Astrocyte of the hippocampus (primary cell): ENCODE results near the gene KLKB1.
"Not testable (repeated sequence)": the region's sequence is repeated elsewhere in the genome, so short reads cannot be mapped to it uniquely, and the experiment has no call there.

Experiments
- DNase-seq: peaks from one replicate; pipeline ENCODE4 v3.0.0; 2011; ENCODE audit warnings: low read depth, low spot score

Gene KLKB1

GRCh38 chr4:186226521-186227189 is 652 bp upstream of the KLKB1 start:
- no peak for DNase-seq

- no peak for DNase-seq
Observed at GRCh38 chr4:186227744-186228513, 622 bp downstream of the KLKB1 start.

- no peak for DNase-seq
Observed at GRCh38 chr4:186228514-186228894, 1.2 kb downstream of the KLKB1 start.

DNA sequence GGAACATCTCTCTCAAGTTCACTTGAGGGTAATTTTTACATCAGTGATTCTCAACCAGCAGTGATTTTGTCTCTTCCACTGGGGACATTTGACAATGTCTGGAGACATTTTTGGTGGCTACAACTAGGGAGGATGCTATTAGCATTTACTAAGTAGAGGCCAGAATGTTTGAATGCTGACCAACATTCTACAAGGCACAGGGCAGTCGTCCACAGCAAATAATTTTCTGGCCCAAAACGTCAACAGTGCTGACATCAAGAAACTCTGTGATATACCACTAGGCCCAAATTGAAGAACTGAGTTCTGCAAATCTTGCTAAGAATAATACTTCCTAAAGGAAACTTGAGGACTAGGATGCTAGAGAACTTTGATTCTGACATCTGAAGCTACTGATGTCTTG is 7.1 kb downstream of the KLKB1 start:
- no peak for DNase-seq

GRCh38 chr4:186236126-186236525 is 8.8 kb downstream of the KLKB1 start:
- DNase-seq, result no peak

GRCh38 chr4:186240452-186240847 is 13.1 kb downstream of the KLKB1 start:
- no peak for DNase-seq

GRCh38 chr4:186240848-186241491 is 13.7 kb downstream of the KLKB1 start:
- no peak for DNase-seq

DNA sequence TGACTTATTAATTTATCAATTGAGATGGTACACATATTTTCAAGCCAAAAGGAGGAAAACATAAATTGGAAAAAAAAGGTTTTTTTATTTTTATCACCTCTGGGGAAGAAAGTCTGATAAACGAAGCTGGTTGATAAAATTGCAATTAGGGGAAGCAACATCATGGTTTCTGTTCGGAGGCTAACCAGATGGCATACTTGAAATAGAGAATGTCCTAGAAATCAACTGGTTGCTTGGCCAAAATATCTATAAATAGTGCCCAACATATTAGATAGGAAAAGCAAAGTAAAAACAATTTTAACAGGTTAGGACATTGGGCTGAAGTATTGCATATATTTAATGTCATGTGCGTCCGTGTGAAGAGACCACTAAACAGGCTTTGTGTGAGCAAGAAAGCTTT is 14.3 kb downstream of the KLKB1 start:
- DNase-seq, result no peak

DNA sequence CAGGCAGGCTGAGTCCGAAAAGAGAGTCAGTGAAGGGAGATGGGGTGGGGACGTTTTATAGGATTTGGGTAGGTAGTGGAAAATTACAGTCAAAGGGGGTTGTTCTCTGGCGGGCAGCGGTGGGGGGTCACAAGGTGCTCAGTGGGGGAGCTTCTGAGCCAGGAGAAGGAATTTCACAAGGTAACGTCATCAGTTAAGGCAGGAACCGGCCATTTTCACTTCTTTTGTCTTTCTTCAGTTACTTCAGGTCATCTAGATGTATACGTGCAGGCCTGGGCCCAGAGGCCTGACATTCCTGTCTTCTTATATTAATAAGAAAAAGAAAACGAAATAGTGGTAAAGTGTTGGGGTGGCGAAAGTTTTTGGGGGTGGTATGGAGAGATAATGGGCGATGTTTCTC is 14.7 kb downstream of the KLKB1 start:
- DNase-seq, result not testable (repeated sequence)

DNA sequence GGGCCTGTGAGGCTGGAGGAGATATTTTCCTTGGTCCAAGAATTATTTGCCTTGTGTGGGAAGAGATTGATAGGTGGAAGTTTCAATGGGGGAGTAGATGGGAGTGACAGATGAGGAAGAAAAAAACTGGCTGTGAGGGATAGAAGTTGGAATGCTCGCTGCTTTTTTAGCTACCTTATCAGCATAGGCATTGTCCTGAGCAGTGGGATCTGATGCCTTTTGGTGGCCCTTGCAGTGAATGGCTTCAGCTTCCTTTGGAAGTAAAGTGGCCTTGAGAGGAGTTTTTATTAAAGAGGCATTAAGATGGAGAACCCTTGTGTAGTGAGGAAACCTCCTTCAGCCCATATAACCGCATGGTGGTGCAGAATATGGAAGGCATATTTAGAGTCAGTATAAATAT is 16.0 kb downstream of the KLKB1 start:
- DNase-seq, result no peak

- DNase-seq, result no peak
Observed at GRCh38 chr4:186244835-186245234, 17.5 kb downstream of the KLKB1 start.

DNA sequence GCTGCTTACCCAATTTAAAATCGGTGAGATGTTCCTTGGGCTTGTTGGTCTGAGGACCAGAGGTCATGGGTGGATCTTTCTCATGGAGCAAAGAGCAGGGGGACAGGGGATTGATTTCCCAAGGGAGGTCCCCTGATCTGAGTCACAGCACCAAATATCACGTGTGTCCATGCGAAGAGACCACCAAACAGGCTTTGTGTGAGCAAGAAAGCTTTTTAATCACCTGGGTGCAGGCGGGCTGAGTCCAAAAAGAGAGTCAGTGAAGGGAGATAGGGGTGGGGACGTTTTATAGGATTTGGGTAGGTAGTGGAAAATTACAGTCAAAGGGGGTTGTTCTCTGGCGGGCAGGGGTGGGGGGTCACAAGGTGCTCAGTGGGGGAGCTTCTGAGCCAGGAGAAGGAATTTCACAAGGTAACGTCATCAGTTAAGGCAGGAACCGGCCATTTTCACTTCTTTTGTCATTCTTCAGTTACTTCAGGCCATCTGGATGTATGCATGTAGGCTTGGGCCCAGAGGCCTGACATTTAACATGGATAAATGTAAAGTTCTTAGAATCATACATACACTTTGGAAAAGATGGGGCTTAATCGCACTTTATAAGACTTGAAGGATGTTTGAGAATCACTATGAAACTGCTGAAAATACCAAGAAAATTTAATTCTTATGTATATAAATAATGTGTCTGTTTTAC is 19.9 kb downstream of the KLKB1 start:
- not testable (repeated sequence) for DNase-seq

GRCh38 chr4:186248643-186249042 is 21.3 kb downstream of the KLKB1 start:
- no peak for DNase-seq

- DNase-seq, result no peak
Observed at GRCh38 chr4:186249785-186250754, 22.8 kb downstream of the KLKB1 start.

GRCh38 chr4:186250760-186251159 is 23.5 kb downstream of the KLKB1 start:
- no peak for DNase-seq

DNA sequence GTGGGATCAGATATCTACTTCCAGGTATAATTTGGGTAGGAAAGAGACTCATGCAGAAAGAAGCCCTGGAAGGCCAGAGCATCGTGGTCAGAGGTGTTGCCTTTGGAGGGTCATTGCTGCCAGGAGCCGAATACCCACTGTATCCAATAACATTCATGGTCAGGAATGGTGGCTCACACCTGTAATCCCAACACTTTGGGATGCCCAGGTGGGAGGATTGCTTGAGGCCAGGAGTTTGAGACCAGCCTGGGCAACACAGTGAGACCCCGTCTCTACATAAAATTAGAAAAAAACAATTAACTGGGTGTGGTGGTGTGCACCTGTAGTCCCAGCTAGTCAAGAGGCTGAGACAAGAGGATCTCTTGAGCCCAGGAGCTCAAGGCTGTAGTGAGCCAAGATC is 27.8 kb downstream of the KLKB1 start:
- DNase-seq, result no peak

DNA sequence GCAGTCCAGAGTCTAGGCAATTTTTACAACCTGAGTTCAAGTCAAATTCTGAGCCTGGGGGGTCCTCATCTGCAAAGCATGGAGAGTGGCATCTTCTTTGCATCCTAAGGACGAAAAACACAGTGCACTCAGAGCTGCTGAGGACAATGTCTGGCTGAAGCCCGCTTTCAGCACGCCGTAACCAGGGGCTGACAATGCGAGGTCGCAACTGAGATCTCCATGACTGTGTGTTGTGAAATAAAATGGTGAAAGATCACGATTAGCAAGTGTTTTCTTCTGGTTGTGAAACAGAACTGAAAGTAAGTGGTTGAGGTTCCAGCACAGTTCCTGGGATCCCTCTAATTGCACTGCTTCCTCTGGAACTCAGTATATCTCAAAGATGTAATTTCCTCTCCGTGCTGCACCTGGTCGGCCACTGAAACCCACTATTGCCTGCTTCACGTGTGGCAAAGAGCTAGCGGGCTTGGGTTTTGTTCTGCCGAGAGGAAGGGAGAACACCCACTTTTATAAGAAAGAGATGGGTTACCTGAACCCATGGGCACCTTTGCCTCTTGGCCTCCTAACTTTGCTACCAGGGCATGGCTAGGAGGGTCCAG is 31.0 kb downstream of the KLKB1 start:
- no peak for DNase-seq

- DNase-seq, result no peak
Observed at GRCh38 chr4:186260117-186260503, 32.8 kb downstream of the KLKB1 start.

DNA sequence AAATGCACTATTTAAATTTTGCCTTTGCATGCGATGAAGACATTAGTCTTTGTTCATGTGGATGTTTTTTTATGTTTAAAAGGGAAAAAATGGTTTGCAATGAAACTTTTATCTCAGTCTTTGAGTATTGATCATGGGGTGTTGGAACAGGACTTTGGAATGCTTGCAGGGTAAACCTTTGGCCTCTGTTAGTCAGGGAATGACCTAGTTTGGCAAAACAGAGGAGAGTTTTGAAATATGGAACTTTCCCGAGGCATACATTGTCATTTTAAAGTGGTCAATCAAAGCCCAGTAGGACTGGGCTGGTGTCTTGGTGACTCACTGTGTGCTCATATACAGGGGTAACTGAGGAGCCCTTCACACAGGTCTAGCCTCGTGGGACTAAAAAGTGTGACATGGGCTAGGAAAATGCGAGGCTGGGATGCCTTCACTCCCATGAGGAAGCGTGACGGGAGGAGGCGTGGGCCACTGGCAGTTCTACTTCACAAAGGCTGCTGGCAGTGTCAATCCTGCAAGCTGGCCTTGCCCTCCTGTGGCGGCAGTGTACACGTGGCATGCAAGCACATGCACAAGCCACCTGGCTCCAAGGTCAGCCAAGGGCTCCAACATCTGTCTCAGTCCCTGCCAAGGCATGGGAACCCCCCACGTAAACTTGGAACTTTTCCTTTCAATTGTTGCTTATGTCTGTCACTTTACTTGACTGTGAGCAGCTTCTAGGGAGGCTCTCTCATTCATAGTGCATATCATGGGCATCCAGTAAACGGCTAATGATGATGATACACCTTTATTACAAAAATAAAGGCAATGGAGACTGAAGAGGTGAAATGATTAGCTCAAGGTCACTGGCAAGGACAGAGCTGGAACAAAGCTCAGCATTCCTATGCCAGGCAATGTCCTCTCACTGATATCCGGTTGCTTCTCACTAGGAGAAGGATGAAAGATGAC is 33.5 kb downstream of the KLKB1 start:
- DNase-seq, result no peak

DNA sequence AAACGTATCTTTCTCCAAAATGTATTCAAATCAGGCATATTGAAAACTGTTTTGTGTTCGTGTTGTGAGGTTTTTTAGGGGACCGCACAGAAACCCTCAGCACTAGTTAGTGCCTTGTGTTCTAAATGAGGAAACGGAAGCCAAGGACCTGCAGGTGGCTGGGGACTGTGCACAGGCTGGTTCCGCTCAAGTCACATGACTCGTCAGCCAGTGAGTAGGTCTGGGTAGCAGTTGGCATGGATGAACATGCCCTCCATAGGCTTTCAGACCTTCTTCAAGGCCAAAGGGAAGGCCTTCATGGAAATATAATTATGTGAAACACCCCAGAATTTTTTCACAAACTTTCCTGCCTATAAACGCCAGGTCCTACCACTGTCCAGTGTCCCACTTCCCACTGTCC is 37.4 kb downstream of the KLKB1 start:
- no peak for DNase-seq
